CD14-positive monocyte (primary cell): ENCODE data around the gene PIK3C2B. TPM values are rescaled to one million over a fixed set of nuclear protein-coding genes. Genes with fewer than 3 reads are reported as not detected.
A peak's percentile ranks its signal among the peaks of the same experiment; 100 is the strongest.

Experiments
- DNase-seq, 3 donors: peaks; one replicate each; pipeline ENCODE4 v3.0.0-alpha.2; 2011 to 2022
- H2AFZ ChIP-seq: 2 replicates; pipeline ENCODE4 v1.6.0; 2012; ENCODE audit warnings: mild to moderate bottlenecking, low read depth, low read length, inconsistent platforms; ENCODE audit not compliant: insufficient read depth, poor library complexity, severe bottlenecking
- H3K27ac ChIP-seq, 2 donors: 1 replicate in 1 of 2; 2 replicates in 1 of 2; pipeline ENCODE4 v1.5.1; 2012 to 2013; ENCODE audit warnings: low read length in 2 of 2, control low read depth in 1 of 2, inconsistent platforms in 1 of 2, low read depth in 1 of 2, mild to moderate bottlenecking in 1 of 2
- H3K27me3 ChIP-seq, 2 donors: one replicate each; pipeline versions ENCODE4 v1.6.0 to v1.6.1; 2011 to 2013; ENCODE audit warnings: low read length in 2 of 2; ENCODE audit not compliant: control insufficient read depth in 2 of 2, insufficient read depth in 2 of 2
- H3K36me3 ChIP-seq, 2 donors: replicated peaks in 1 of 2; 1 replicate in 1 of 2; 2 replicates in 1 of 2; pipeline versions ENCODE4 v1.5.1 to v1.6.1; 2012 to 2013; ENCODE audit warnings: low read length in 2 of 2, control low read depth in 1 of 2, inconsistent platforms in 1 of 2, mild to moderate bottlenecking in 1 of 2; ENCODE audit not compliant: insufficient read depth in 2 of 2, control insufficient read depth in 1 of 2
- H3K4me1 ChIP-seq, 2 donors: 1 replicate in 1 of 2; 2 replicates in 1 of 2; pipeline versions ENCODE4 v1.5.1 to v1.6.1; 2012 to 2013; ENCODE audit warnings: low read length in 2 of 2, control low read depth in 1 of 2, inconsistent platforms in 1 of 2, mild to moderate bottlenecking in 1 of 2, moderate library complexity in 1 of 2; ENCODE audit not compliant: insufficient read depth in 2 of 2, control insufficient read depth in 1 of 2
- H3K4me2 ChIP-seq: replicated peaks from 2 replicates; pipeline ENCODE3; 2012; ENCODE audit warnings: low read length, moderate library complexity, mild to moderate bottlenecking; ENCODE audit not compliant: poor library complexity, severe bottlenecking; ENCODE audit errors: extremely low read depth
- H3K4me3 ChIP-seq, 3 experiments: fragments of 200-600 bp in 1 of 3; sonication (generic) in 1 of 3; replicated peaks in 1 of 3; 1 replicate in 2 of 3; 2 replicates in 1 of 3; pipeline ENCODE4 v1.5.1; 2011 to 2013; ENCODE audit warnings: low read length in 3 of 3, mild to moderate bottlenecking in 3 of 3, control low read depth in 2 of 3, low read depth in 2 of 3, inconsistent platforms in 1 of 3, moderate library complexity in 1 of 3
- H3K79me2 ChIP-seq: 2 replicates; pipeline ENCODE4 v1.6.0; 2012; ENCODE audit warnings: mild to moderate bottlenecking, control low read depth, inconsistent platforms, low read length, moderate library complexity; ENCODE audit not compliant: insufficient read depth
- H3K9ac ChIP-seq: 2 replicates; pipeline ENCODE4 v1.6.0; 2017; ENCODE audit warnings: low read length, mild to moderate bottlenecking; ENCODE audit not compliant: insufficient read depth, poor library complexity, severe bottlenecking
- H3K9me3 ChIP-seq, 2 donors: replicated peaks in 1 of 2; 1 replicate in 1 of 2; 2 replicates in 1 of 2; pipeline versions ENCODE4 v1.5.1 to v1.6.1; 2012 to 2013; ENCODE audit warnings: low read length in 2 of 2, control low read depth in 1 of 2; ENCODE audit not compliant: control insufficient read depth in 1 of 2, insufficient read depth in 1 of 2
- H4K20me1 ChIP-seq: 2 replicates; pipeline ENCODE4 v1.6.0; 2012; ENCODE audit warnings: mild to moderate bottlenecking, low read length, control low read depth, moderate library complexity; ENCODE audit not compliant: insufficient read depth
- H3K27ac Mint-ChIP-seq, 7 donors: one replicate each; pipeline ENCODE4 v1.8.0; 2020; ENCODE audit warnings: mild to moderate bottlenecking in 7 of 7, mixed read lengths in 7 of 7, moderate library complexity in 6 of 7, inconsistent platforms in 2 of 7
- H3K27me3 Mint-ChIP-seq, 3 donors: one replicate each; pipeline ENCODE4 v1.8.0; 2021 to 2022; ENCODE audit warnings: low read depth in 3 of 3, mild to moderate bottlenecking in 3 of 3, mixed read lengths in 3 of 3, moderate library complexity in 3 of 3, inconsistent platforms in 1 of 3
- H3K36me3 Mint-ChIP-seq, 2 donors: one replicate each; pipeline ENCODE4 v1.8.0; 2020; ENCODE audit warnings: mixed read lengths in 2 of 2, inconsistent platforms in 1 of 2, mild to moderate bottlenecking in 1 of 2
- H3K4me1 Mint-ChIP-seq: one replicate; pipeline ENCODE4 v1.8.0; 2020; ENCODE audit warnings: mild to moderate bottlenecking, mixed read lengths
- H3K4me3 Mint-ChIP-seq, 2 donors: one replicate each; pipeline ENCODE4 v1.8.0; 2020; ENCODE audit warnings: mild to moderate bottlenecking in 2 of 2, mixed read lengths in 2 of 2, moderate library complexity in 1 of 2
- H3K9me3 Mint-ChIP-seq, 7 donors: one replicate each; pipeline ENCODE4 v1.8.0; 2020 to 2022; ENCODE audit warnings: mixed read lengths in 7 of 7, mild to moderate bottlenecking in 6 of 7, moderate library complexity in 6 of 7, inconsistent platforms in 2 of 7
- WGBS: methylation state at CpG from one replicate; pipeline ENCODE4 v1.1.5; 2013; ENCODE audit warnings: missing lambda C conversion rate; ENCODE audit not compliant: insufficient coverage; 5-methylcytosine and 5-hydroxymethylcytosine counted together
- intact Hi-C, 2 donors: fragments of 100-400 bp; cut with micrococcal nuclease; formaldehyde crosslinking; loops; one replicate each; pipeline versions ENCODE4 v1.15.0 to v1.15.1; 2023
- polyA plus RNA-seq, 3 donors: library from polyadenylated mRNA; depleted of rRNA in 1 of 3; unstranded in 2 of 3; stranded (reverse) in 1 of 3; fragments of 300-500 nt in 2 of 3; fragments of >200 nt in 1 of 3; fragmentation: Illumina TruSeq in 2 of 3; gene quantifications; 1 replicate in 2 of 3; 2 replicates in 1 of 3; pipeline ENCODE4 v1.2.3, GENCODE V29; 2012 to 2021
- TF ChIP-seq, protein P1 (sequence below): fragments of 200-600 bp; IDR thresholded peaks from one replicate; pipeline ENCODE4 v1.8.0; 2022; ENCODE audit warnings: antibody characterized with exemption, mild to moderate bottlenecking

The PIK3C2B gene
- polyA plus RNA-seq, 3 donors, result 0.04 to 1.4 TPM; not detected in 1

DNA sequence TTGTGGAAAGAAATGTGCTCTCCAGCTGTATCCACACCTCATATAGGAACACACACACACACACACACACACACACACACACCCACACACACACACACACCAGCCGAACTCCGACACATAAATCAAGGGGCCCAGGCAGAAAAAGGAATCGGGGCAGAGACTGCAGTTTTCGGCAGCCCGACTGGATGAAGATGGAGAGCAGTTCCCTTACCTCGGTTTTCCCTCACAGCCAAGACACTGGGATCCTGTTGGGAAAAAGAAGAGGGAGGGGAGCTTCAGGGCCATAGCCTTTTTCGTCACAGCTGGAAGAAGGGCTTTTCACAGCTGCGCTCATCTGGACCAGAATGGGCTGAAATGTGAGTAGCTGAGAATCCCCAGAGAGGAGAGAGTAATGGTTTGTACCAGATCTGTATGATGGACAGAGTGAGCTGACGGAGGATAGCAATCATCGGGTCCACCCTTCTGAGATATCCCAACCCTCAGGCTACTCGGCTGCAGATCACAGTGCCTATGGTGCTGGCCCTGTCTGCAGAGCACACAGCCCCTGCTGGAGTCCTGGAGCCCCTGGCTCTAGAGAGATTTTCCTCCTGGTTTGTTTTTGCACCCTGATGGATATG is 37.7 kb downstream of the PIK3C2B start:
- H3K27me3 ChIP-seq, result no peaks in the 10 kb centered on the region
- TF ChIP-seq, protein P1, sequence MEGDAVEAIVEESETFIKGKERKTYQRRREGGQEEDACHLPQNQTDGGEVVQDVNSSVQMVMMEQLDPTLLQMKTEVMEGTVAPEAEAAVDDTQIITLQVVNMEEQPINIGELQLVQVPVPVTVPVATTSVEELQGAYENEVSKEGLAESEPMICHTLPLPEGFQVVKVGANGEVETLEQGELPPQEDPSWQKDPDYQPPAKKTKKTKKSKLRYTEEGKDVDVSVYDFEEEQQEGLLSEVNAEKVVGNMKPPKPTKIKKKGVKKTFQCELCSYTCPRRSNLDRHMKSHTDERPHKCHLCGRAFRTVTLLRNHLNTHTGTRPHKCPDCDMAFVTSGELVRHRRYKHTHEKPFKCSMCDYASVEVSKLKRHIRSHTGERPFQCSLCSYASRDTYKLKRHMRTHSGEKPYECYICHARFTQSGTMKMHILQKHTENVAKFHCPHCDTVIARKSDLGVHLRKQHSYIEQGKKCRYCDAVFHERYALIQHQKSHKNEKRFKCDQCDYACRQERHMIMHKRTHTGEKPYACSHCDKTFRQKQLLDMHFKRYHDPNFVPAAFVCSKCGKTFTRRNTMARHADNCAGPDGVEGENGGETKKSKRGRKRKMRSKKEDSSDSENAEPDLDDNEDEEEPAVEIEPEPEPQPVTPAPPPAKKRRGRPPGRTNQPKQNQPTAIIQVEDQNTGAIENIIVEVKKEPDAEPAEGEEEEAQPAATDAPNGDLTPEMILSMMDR, result no peak
- no peaks in the 10 kb centered on the region for H3K79me2 ChIP-seq
- Mint-ChIP-seq H3K4me3 (no peak overlapping the region), H3K36me3 (peaks cover 24 to 26% of the 10 kb centered on the region in 2 donors), H3K9me3 (no peaks in the 10 kb centered on the region), H3K27ac (no peak overlapping the region), H3K27me3 (peaks cover 0 to 2% (median 1%) of the 10 kb centered on the region in 3 donors), H3K4me1 (peaks cover 14% of the 10 kb centered on the region)
- no peak overlapping the region for H3K27ac ChIP-seq
- peaks cover 12% of the 10 kb centered on the region in 2 donors for H3K4me1 ChIP-seq
- H3K9ac ChIP-seq, result no peak overlapping the region
- no peak overlapping the region for H3K4me3 ChIP-seq
- no peaks in the 10 kb centered on the region for H3K9me3 ChIP-seq
- no peak overlapping the region for H3K4me2 ChIP-seq
- peaks cover 0 to 3% of the 10 kb centered on the region in 2 donors for H3K36me3 ChIP-seq
- intact Hi-C loops, result no loop called here
- H4K20me1 ChIP-seq, result no peaks in the 10 kb centered on the region
- no peak for DNase-seq
- WGBS, result 87% methylated on average over 5 of the region's 11 CpGs
- no peak overlapping the region for H2AFZ ChIP-seq

DNA sequence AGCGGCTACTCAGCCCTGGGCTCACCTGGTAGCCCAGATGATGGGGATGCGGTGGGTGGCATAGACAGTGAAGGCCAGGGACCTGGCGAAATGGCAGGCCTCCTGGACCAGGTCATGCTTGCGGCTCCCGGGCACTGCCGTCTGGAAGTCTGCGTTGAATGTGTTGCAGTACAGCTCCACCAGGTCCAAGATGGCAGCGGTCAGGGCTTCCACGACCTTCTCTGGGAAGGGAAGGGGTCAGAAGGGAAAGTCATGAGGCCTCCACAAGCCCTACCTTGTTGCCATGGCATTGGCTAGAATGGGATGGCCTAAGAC is 38.8 kb downstream of the PIK3C2B start:
- H3K9ac ChIP-seq, result no peak overlapping the region
- 97% methylated on average over 9 of the region's 9 CpGs for WGBS
- Mint-ChIP-seq H3K27ac (peak overlapping the region in 1 of 7 donors; percentile 6), H3K36me3 (peaks cover 20 to 26% of the 10 kb centered on the region in 2 donors), H3K4me1 (peaks cover 3% of the 10 kb centered on the region), H3K27me3 (peaks cover 0 to 2% (median 2%) of the 10 kb centered on the region in 3 donors), H3K4me3 (no peak overlapping the region), H3K9me3 (no peaks in the 10 kb centered on the region)
- H3K27me3 ChIP-seq, result no peaks in the 10 kb centered on the region
- no peak overlapping the region for H3K4me3 ChIP-seq
- H3K27ac ChIP-seq, result no peak overlapping the region
- no peak overlapping the region for H2AFZ ChIP-seq
- no peaks in the 10 kb centered on the region for H3K79me2 ChIP-seq
- no peak for DNase-seq
- intact Hi-C loops, result no loop called here
- peaks cover 0 to 3% of the 10 kb centered on the region in 2 donors for H3K36me3 ChIP-seq
- TF ChIP-seq, protein P1, result no peak
- H3K9me3 ChIP-seq, result no peaks in the 10 kb centered on the region
- H3K4me1 ChIP-seq, result peaks cover under 1% of the 10 kb centered on the region in 2 donors
- H4K20me1 ChIP-seq, result no peaks in the 10 kb centered on the region
- H3K4me2 ChIP-seq, result no peak overlapping the region
